NCI-H748 (cell line): Measurements from ENCODE around the gene CRHBP.
A peak's percentile ranks its signal among the peaks of the same experiment; 100 is the strongest.
"Not testable (repeated sequence)": the region's sequence is repeated elsewhere in the genome, so short reads cannot be mapped to it uniquely, and the experiment has no call there.

Source experiments
- DNase-seq: peaks from one replicate; lab custom pipeline; 2025; ENCODE audit not compliant: unreplicated experiment; lab: John Stamatoyannopoulos, UW

The CRHBP gene

GRCh38 chr5:76958991-76959767, 6.3 kb downstream of the CRHBP start:
- no peak for DNase-seq

GRCh38 chr5:76960004-76960625, 7.3 kb downstream of the CRHBP start:
- DNase-seq: no peak

DNA sequence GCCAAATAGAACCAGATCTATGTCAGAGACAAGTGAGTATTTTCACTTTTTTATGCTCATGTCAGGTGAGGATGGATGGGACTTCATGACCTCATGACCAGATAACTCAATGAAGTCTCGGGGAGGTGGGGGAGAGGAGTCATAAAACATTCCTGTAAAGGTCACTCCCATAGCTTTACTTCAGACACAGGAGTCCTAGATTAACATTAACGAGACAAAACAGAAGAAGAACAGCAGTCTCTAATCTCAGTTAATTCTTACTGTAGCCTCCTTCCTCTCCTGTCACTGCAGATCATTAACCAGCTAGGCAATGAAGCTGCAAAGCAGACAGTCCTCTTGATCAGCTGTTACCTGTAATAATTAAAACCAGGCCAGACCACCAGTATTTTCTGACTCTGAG, 11.2 kb downstream of the CRHBP start:
- no peak for DNase-seq

- DNase-seq: no peak
Observed at GRCh38 chr5:76971511-76971910, 18.7 kb downstream of the CRHBP start.

GRCh38 chr5:76972689-76973088, 19.8 kb downstream of the CRHBP start:
- no peak for DNase-seq

DNA sequence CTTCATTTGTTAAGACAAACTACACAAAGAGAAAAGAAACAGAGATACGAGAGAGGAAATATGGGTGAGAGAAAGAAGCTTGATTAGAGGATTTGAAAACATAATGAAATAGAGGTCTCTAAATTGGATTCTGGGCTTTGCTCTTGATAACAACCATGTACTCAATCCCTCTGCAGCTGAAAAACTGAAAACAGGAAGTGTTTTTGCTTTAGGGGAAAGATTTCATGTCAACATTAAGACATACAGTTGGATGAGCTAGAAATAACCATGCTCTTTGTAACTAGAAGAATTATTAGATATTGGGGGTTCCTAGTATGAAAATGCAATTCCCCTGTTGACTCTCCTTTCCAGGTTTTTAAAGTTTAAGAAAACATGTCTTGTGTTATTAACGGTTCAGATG, 21.9 kb downstream of the CRHBP start:
- no peak for DNase-seq

DNA sequence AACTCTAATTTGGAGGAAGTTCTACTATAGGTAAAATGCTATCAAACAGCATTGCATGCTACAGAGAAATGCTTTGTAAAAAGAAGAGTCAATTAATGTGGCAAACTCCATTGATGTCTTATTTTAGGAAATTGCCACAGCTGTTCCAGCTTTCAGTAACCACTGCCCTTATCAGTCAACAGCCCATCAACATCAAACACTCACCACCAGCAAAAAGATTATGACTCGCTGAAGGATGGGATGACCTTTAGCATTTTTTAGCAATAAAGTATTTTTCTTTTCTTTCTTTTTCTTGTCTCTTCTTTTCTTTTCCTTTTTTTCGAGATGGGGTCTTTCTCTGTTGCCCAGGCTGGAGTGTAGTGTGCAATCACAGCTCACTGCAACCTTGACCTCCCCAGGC, 26.0 kb downstream of the CRHBP start:
- DNase-seq: no peak

DNA sequence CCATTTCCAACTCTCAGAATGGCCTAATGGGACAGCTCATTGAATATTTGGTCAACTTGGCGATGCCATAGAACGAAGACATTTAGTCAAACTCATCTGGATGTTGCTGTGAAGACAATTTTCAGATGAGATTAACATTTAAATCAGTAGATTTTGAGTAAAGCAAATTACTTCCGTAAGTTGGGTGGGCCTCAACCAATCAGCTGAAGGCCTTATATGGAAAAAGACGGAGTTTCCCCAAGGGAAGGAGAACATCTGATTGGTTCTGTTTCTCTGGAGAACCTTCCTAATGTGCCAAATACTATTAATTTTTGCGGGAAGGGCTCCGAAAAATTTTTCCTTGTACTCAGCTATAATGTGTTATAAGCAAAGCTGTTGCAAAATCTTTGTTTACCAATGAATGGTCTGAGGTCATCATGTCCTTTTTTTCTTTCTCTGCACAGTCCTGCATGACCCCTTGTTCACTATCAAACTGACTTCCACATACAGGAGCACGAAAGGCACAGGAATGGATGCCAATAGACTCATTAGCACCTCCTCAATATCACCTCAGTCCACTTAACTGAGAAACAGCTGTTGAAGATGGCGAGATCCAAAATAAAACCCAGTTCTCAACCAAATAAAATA, 27.8 kb downstream of the CRHBP start:
- no peak for DNase-seq

GRCh38 chr5:76982450-76982849, 29.6 kb downstream of the CRHBP start:
- no peak for DNase-seq

- no peak for DNase-seq
Observed at GRCh38 chr5:76983468-76983867, 30.6 kb downstream of the CRHBP start.

DNA sequence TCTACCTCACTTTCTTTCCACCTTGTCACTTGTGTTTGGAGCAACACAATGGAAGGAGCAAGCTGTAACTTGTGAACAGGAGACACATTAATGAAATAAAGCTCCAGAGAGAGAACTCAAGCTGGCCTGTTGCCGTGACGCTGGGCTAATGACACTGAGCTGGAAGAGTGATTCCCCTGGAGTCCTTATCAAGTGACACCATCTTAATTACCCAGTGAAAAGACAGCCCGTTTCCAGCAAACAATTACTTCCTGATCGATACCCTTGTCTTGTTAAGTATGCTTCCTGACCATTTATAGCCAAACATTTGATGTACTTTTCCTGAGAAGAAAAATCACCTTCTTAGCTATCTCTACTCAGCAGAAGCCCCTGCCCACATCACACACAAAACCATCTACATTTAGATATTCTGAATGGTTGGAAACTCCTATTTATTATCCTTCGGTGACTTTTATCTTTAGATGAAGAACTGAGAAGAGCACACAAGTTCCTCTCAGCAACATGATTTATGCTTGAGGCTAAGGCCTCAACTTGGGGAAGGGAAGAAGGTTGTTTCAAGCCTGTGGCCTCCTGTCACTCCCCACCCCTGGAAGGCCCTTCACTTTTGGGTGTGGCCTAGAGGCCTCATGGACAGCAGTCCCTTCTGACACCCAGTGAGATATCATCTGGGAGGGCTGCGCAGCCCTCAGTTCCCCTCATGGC, 34.1 kb downstream of the CRHBP start:
- peak; percentile 65 for DNase-seq

GRCh38 chr5:76990899-76991459, 38.1 kb downstream of the CRHBP start:
- no peak for DNase-seq

DNA sequence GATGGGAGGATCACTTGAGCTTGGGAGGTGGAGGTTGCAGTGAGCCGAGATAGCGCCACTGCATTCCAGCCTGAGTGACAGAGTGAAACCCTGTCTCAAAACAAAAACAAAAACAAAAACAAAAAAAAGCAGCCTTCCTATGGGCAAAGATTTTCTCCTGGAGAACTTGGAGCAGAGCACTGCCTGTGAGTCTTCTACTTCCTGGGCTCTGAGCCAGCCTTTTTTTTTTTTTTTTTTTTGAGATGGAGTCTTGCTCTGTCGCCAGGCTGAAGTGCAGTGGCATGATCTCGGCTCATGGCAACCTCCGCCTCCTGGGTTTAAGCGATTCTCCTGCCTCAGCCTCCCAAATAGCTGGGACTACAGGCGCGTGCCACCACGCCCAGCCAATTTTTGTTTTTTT, 40.6 kb downstream of the CRHBP start:
- DNase-seq: not testable (repeated sequence)

GRCh38 chr5:76994337-76994736, 41.5 kb downstream of the CRHBP start:
- no peak for DNase-seq

- DNase-seq: not testable (repeated sequence)
Observed at GRCh38 chr5:76998251-76998650, 45.4 kb downstream of the CRHBP start.

DNA sequence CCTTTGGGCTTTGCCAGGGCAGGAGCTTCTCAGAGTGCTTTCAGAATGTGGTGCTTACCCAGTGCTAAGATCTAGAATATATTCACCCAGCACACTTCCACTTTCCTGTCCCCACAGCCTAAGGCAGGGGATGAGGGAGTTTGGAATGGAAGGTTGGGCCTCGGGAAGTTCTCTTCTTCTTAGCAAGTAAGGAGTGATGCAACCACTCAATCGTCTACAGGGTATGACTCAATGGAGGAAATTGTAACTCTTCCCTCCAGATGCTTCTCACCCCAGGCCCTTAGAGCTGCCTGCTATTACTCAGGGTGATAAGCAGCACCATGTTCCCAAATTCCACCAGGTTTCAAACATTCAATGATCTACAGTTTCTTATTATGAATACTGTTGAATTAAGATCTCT, 46.6 kb downstream of the CRHBP start:
- no peak for DNase-seq

DNA sequence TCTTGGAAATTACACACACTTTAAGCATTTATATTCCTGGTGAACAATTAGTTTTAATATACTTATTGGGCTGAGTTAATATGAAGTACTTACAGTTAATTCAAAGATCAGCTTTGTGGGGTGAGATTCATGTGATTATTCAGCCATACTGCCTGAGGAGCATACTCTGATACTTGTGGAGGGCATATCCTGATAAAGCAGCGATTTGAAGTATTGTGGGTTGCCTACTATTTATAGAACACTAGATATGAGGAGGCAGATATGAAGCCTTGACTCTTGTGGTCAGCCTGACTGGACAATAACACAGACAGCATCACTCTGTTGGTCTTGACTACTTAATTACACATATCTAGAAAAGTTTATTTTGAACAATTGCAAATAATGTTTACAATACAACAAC, 50.4 kb downstream of the CRHBP start:
- DNase-seq: no peak

DNA sequence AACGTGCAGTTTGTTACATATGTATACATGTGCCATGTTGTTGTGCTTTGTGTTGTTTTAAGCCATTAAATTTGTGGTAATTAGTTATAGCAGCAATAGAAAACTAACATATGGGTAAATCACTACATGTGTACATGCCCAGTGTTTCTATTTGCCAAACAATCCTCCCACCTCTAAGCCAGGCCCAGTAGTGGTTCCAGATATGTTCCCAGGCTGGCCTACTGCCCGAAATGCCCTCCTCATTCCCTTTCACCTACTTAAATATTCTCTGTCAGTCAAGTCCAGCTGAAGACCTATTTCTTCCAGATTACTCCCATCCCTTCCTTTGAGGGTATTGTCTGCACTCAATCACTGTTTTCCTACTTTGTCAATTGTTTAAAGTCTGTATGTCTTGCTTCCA, 53.3 kb downstream of the CRHBP start:
- no peak for DNase-seq

DNA sequence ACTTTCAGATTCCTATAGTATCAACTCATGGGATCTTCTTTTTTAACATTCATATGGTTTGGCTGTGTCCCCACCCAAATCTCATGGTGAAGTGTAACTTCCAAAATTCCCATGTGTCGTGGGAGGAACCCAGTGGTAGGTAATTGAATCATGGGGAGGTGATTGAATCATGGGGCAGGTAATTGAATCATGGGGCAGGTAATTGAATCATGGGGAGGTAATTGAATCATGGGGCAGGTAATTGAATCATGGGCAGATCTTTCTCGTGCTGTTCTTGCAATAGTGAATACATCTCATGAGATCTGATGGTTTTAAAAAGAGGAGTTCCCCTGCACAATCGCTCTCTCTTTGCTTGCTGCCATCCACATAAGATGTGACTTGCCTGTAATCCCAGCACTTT, 55.6 kb downstream of the CRHBP start:
- DNase-seq: no peak

GRCh38 chr5:77010243-77010642, 57.4 kb downstream of the CRHBP start:
- DNase-seq: no peak

- no peak for DNase-seq
Observed at GRCh38 chr5:77011498-77011897, 58.7 kb downstream of the CRHBP start.
